GM12878 (cell line): ENCODE results near the gene KDM6B. TPM values are rescaled to one million over a fixed set of nuclear protein-coding genes. Genes with fewer than 3 reads are reported as not detected.
A peak's percentile ranks its signal among the peaks of the same experiment; 100 is the strongest.

ENCODE experiments used
- BHLHE40 ChIP-seq, 2 experiments: fragments of 450-650 bp in 1 of 2; IDR thresholded peaks; 2 replicates each; pipeline ENCODE4 v1.6.1; 2011 to 2017; ENCODE audit warnings: low read depth in 2 of 2, borderline replicate concordance in 1 of 2, improper control_type of control experiment in 1 of 2, low read length in 1 of 2, mild to moderate bottlenecking in 1 of 2
- CREB1 ChIP-seq: IDR thresholded peaks from 2 replicates; pipeline ENCODE4 v1.6.1; 2012; ENCODE audit warnings: low read depth, mild to moderate bottlenecking, inconsistent platforms
- FOXM1 ChIP-seq: IDR thresholded peaks from 2 replicates; pipeline ENCODE4 v1.6.1; 2012; ENCODE audit warnings: low read depth, mild to moderate bottlenecking, inconsistent platforms, low read length, moderate library complexity
- IKZF2 ChIP-seq, 2 experiments: fragments of 450-650 bp; IDR thresholded peaks; 2 replicates each; pipeline ENCODE4 v1.6.1; 2017; ENCODE audit warnings: mild to moderate bottlenecking in 2 of 2, moderate library complexity in 2 of 2
- JUNB ChIP-seq: IDR thresholded peaks from 2 replicates; pipeline ENCODE4 v1.6.1; 2016; ENCODE audit warnings: antibody characterized with exemption, mild to moderate bottlenecking
- MEF2A ChIP-seq: IDR thresholded peaks from 2 replicates; pipeline ENCODE4 v1.6.1; 2011; ENCODE audit warnings: low read depth, mild to moderate bottlenecking, low read length, moderate library complexity; ENCODE audit not compliant: insufficient read depth
- MTA2 ChIP-seq: fragments of 450-650 bp; IDR thresholded peaks from 2 replicates; pipeline ENCODE4 v1.6.1; 2016; ENCODE audit warnings: low read depth, mild to moderate bottlenecking, moderate library complexity
- PAX8 ChIP-seq: fragments of 450-650 bp; IDR thresholded peaks from 2 replicates; pipeline ENCODE4 v1.6.1; 2017; ENCODE audit warnings: mild to moderate bottlenecking, moderate library complexity
- RELA ChIP-seq: fragments of 450-650 bp; IDR thresholded peaks from 2 replicates; pipeline ENCODE4 v1.8.0; 2014; ENCODE audit warnings: borderline replicate concordance; ENCODE audit not compliant: partially characterized antibody
- RFX5 ChIP-seq: IDR thresholded peaks from 2 replicates; pipeline ENCODE4 v1.6.1; 2011; ENCODE audit warnings: low read depth, low read length, improper control_type of control experiment
- SIX5 ChIP-seq: IDR thresholded peaks from 2 replicates; pipeline ENCODE4 v1.6.1; 2011; ENCODE audit warnings: mild to moderate bottlenecking, low read depth, low read length, moderate library complexity; ENCODE audit not compliant: severe bottlenecking
- SMAD5 ChIP-seq: IDR thresholded peaks from 2 replicates; pipeline ENCODE4 v1.6.1; 2016; ENCODE audit warnings: antibody characterized with exemption, low read depth
- SMARCA5 ChIP-seq: fragments of 450-650 bp; IDR thresholded peaks from 2 replicates; pipeline ENCODE4 v1.6.1; 2017; ENCODE audit warnings: mild to moderate bottlenecking
- SMC3 ChIP-seq: IDR thresholded peaks from 2 replicates; pipeline ENCODE4 v1.6.1; 2011; ENCODE audit warnings: low read length, improper control_type of control experiment, borderline replicate concordance
- SUPT20H ChIP-seq: IDR thresholded peaks from 2 replicates; pipeline ENCODE4 v1.6.1; 2011; ENCODE audit warnings: low read depth, mild to moderate bottlenecking, low read length, moderate library complexity, borderline replicate concordance; ENCODE audit not compliant: control insufficient read depth
- TAF1 ChIP-seq: IDR thresholded peaks from 2 replicates; pipeline ENCODE4 v1.6.1; 2011; ENCODE audit warnings: mild to moderate bottlenecking, low read depth, low read length, borderline replicate concordance
- TCF12 ChIP-seq: IDR thresholded peaks from 2 replicates; pipeline ENCODE4 v1.6.1; 2011; ENCODE audit warnings: low read depth, mild to moderate bottlenecking, low read length
- ZNF217 ChIP-seq: fragments of 450-650 bp; IDR thresholded peaks from 2 replicates; pipeline ENCODE4 v1.6.1; 2017; ENCODE audit warnings: antibody characterized with exemption, mild to moderate bottlenecking
- polyA plus RNA-seq, 11 experiments: library from polyadenylated mRNA; depleted of rRNA in 4 of 11; unstranded in 6 of 11; stranded (reverse) in 5 of 11; fragments of >200 nt; fragmentation: Nextera tagmentation in 4 of 11; fragmentation: Illumina TruSeq in 1 of 11; extraction: Ambion mirVana in 4 of 11; extraction: Trizol in 1 of 11; gene quantifications; 1 replicate in 1 of 11; 2 replicates in 10 of 11; pipeline versions ENCODE4 v1.2.1 to v1.2.3, GENCODE V29; 2011 to 2016; ENCODE audit warnings: inconsistent platforms in 2 of 11, missing spikeins in 2 of 11, low read depth in 1 of 11
- total RNA-seq, 4 experiments: library from RNA; depleted of rRNA in 3 of 4; stranded (reverse); fragments of >200 nt in 3 of 4; fragmentation: Illumina TruSeq in 1 of 4; extraction: Trizol in 1 of 4; gene quantifications; 2 replicates each; pipeline versions ENCODE4 v1.2.1 to v1.2.3, GENCODE V29; 2013 to 2021
- TF ChIP-seq, protein P1 (sequence below): IDR thresholded peaks from 2 replicates; pipeline ENCODE4 v1.6.1; 2012; ENCODE audit warnings: mild to moderate bottlenecking, low read depth, low read length
- TF ChIP-seq, protein P2 (sequence below): fragments of 150-350 bp; IDR thresholded peaks from 2 replicates; pipeline ENCODE4 v1.6.1; 2016; ENCODE audit warnings: low read depth, low read length
- TF ChIP-seq, protein P3 (sequence below): IDR thresholded peaks from 2 replicates; pipeline ENCODE4 v1.6.1; 2011; ENCODE audit warnings: low read depth, low read length, improper control_type of control experiment, borderline replicate concordance

Gene KDM6B
- total and polyA plus RNA-seq, 10 of the 15 experiments (the other 5 are each of a cell fraction or from before 2014, with no cell fraction given) = 0.05 to 33.5 (median 2.3) TPM

DNA sequence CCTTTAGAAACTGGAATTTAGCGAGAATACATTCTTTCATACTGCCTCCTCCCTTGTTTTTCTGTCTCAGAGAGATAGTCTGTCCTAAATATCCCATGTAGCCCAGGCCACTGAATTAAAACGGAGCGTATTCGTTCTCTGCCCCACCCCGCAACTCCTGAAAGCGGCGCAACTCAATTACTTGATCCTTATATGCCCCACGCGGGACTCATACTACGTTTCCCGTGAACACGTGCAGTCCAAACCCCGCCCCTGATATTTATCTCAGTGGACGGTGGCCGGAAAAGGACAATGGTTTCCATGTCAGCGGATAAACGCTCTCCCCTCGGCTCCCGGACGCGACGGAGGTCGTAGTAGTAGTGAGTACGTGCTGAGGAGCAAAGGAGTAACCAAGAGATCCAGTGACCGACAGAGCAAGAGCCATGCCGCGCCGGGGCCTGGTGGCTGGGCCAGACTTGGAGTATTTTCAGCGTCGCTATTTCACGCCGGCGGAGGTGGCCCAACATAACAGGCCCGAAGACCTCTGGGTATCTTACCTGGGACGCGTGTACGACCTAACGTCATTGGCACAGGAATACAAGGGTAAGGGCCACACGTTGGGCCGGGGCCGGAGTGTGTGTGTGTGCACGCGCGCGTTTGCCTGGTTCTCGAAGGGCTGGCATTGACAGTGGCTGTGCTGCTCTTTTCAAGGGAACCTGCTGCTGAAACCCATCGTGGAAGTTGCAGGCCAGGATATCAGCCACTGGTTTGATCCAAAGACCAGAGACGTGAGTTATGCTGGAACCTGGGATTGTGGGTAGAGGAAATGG is 23.9 kb downstream of the KDM6B start, which contains the start of gene CYB5D1 (continued):
- TF ChIP-seq RELA = no peak
- TF ChIP-seq SUPT20H = no peak
- TF ChIP-seq SMC3 = no peak
- TF ChIP-seq, protein P1, sequence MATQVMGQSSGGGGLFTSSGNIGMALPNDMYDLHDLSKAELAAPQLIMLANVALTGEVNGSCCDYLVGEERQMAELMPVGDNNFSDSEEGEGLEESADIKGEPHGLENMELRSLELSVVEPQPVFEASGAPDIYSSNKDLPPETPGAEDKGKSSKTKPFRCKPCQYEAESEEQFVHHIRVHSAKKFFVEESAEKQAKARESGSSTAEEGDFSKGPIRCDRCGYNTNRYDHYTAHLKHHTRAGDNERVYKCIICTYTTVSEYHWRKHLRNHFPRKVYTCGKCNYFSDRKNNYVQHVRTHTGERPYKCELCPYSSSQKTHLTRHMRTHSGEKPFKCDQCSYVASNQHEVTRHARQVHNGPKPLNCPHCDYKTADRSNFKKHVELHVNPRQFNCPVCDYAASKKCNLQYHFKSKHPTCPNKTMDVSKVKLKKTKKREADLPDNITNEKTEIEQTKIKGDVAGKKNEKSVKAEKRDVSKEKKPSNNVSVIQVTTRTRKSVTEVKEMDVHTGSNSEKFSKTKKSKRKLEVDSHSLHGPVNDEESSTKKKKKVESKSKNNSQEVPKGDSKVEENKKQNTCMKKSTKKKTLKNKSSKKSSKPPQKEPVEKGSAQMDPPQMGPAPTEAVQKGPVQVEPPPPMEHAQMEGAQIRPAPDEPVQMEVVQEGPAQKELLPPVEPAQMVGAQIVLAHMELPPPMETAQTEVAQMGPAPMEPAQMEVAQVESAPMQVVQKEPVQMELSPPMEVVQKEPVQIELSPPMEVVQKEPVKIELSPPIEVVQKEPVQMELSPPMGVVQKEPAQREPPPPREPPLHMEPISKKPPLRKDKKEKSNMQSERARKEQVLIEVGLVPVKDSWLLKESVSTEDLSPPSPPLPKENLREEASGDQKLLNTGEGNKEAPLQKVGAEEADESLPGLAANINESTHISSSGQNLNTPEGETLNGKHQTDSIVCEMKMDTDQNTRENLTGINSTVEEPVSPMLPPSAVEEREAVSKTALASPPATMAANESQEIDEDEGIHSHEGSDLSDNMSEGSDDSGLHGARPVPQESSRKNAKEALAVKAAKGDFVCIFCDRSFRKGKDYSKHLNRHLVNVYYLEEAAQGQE = no peak
- no peak for TF ChIP-seq TCF12
- TF ChIP-seq MTA2 = no peak
- peak; percentile 18; the same call in 1 of the 2 replicates for TF ChIP-seq SMARCA5
- no peak for TF ChIP-seq TAF1
- TF ChIP-seq JUNB = no peak
- TF ChIP-seq PAX8 = no peak
- no peak for TF ChIP-seq SMAD5
- no peak for TF ChIP-seq IKZF2 (IDR thresholded peaks at IDR 0.05)
- TF ChIP-seq, protein P2, sequence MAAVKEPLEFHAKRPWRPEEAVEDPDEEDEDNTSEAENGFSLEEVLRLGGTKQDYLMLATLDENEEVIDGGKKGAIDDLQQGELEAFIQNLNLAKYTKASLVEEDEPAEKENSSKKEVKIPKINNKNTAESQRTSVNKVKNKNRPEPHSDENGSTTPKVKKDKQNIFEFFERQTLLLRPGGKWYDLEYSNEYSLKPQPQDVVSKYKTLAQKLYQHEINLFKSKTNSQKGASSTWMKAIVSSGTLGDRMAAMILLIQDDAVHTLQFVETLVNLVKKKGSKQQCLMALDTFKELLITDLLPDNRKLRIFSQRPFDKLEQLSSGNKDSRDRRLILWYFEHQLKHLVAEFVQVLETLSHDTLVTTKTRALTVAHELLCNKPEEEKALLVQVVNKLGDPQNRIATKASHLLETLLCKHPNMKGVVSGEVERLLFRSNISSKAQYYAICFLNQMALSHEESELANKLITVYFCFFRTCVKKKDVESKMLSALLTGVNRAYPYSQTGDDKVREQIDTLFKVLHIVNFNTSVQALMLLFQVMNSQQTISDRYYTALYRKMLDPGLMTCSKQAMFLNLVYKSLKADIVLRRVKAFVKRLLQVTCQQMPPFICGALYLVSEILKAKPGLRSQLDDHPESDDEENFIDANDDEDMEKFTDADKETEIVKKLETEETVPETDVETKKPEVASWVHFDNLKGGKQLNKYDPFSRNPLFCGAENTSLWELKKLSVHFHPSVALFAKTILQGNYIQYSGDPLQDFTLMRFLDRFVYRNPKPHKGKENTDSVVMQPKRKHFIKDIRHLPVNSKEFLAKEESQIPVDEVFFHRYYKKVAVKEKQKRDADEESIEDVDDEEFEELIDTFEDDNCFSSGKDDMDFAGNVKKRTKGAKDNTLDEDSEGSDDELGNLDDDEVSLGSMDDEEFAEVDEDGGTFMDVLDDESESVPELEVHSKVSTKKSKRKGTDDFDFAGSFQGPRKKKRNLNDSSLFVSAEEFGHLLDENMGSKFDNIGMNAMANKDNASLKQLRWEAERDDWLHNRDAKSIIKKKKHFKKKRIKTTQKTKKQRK = no peak
- TF ChIP-seq BHLHE40 (IDR thresholded peaks at IDR 0.05; ENCODE audit: borderline replicate concordance in 1 of 2, low read depth in 2 of 2, low read length in 1 of 2) = peak; percentile 81 to 87
- no peak for TF ChIP-seq MEF2A
- no peak for TF ChIP-seq ZNF217
- TF ChIP-seq SIX5 = peak; percentile 79
- TF ChIP-seq, protein P3, sequence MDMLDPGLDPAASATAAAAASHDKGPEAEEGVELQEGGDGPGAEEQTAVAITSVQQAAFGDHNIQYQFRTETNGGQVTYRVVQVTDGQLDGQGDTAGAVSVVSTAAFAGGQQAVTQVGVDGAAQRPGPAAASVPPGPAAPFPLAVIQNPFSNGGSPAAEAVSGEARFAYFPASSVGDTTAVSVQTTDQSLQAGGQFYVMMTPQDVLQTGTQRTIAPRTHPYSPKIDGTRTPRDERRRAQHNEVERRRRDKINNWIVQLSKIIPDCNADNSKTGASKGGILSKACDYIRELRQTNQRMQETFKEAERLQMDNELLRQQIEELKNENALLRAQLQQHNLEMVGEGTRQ = peak; percentile 57
- TF ChIP-seq CREB1 = 0 out of 2 replicates have a peak, but pooled peaks have one; percentile 35
- peak; percentile 35; the same call in 1 of the 2 replicates for TF ChIP-seq FOXM1
- TF ChIP-seq RFX5 = 0 out of 2 replicates have a peak, but pooled peaks have one; percentile 32
